HG02623 (cell line): ENCODE data around the gene SARS2.

Experiments used
- ATAC-seq: cut with Tn5 transposase; IDR thresholded peaks from one replicate; pipeline ENCODE4 v1.9.1; 2021; ENCODE audit warnings: moderate library complexity; ENCODE audit not compliant: unreplicated experiment

SARS2 gene

DNA sequence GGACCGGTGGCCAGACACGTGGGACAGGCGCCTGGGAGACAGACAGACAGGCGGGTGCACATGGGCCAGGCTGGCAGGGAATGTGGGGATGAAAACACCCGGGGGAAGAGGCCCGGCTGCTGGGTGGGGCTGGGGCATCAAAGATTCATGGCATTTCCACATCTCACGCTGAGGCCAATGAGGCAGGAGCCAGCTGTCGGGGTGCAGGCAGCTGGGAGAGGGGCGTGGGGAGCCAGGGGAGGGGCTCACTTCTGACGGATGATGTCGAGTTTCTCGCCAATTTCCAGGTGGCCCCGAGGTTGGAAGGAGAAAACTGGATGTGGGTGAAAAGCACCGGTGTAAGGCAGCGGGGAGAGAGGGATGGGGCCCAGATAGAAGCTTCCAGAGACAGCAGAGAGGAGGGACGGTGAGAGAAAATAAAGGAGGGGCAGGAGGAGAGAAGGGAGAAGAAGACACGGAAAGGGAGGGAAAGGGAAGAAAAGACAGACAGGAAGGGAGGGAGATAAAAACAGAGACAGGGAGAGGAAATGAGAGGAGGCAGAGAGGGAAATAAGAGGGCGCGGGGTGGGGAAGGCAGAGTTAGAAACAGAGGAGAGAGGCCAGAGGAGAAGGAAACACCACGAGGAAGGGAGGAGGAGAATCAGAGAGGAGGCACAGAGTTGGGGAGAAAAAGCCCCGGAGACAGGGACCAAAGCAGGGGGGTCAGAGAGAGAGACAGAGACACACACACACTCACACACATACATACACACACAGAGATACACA, 10.5 kb downstream of the SARS2 start:
- no peak for ATAC-seq

DNA sequence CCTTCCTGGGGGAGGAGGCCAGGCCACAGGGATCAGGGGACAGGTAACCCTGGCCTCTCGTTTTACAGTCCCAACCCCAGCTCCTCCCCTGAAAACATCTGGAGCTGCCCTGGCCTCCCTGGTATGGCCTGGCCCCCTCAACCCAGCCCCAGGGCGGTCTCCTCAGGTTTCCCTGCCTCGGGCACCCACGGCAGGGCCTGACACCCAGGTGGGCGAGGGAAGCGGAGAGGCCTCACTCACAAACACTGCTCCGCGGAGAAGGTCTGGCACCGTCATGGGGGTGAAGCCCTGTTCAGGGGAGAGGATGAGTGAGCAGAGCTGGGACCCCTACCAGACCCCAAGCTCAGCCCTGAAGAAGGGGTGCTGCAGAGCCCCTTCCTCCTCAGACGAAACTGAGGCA, 12.0 kb downstream of the SARS2 start:
- ATAC-seq = no peak

DNA sequence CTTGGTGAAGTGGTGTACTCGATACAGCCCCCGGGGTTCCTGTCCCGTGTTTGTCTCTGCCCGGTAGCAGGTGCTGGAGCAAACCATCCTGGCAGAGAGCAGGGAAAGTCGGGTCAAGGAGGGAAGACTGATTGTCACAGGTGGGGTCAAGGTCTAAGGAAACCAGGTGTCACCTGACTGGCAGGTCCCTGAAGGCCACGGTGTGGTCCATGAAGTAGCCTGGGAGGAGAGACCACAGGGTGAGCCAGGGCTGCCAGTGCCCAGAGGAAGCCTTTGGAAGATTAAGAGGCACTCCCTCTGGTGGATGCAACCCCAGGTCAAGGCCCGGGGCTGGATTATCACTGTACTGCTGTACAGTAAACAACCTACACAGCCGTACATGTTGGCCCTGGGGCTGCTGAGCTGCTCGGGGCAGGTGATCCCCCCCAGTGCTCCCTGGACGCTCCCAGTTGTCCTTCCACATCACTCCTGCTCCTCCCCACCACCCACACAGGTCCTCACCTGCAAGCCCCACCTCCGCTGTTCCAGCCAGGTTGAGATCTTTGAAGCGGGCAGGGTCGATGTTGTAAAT, 12.6 kb downstream of the SARS2 start:
- ATAC-seq = no peak

DNA sequence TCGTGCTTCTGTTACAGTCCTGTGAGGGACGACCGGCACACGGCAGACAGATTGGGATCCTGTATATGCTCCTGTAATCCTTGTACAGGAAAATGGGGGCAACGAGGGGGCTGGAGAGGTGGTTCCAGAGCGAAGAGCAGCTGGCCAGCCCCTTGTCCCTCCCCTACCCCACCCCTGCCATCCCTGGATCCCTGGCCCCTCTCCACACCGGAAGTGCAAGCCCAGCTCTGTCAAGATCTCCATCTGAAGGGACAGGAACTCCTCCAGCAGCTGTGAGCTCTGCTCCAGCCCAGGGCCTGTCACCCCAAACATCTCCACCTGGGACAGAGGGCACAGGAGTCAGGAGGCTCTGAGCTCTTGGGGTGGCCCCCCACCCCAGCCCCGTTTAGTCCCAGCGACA, 13.0 kb downstream of the SARS2 start:
- no peak for ATAC-seq

DNA sequence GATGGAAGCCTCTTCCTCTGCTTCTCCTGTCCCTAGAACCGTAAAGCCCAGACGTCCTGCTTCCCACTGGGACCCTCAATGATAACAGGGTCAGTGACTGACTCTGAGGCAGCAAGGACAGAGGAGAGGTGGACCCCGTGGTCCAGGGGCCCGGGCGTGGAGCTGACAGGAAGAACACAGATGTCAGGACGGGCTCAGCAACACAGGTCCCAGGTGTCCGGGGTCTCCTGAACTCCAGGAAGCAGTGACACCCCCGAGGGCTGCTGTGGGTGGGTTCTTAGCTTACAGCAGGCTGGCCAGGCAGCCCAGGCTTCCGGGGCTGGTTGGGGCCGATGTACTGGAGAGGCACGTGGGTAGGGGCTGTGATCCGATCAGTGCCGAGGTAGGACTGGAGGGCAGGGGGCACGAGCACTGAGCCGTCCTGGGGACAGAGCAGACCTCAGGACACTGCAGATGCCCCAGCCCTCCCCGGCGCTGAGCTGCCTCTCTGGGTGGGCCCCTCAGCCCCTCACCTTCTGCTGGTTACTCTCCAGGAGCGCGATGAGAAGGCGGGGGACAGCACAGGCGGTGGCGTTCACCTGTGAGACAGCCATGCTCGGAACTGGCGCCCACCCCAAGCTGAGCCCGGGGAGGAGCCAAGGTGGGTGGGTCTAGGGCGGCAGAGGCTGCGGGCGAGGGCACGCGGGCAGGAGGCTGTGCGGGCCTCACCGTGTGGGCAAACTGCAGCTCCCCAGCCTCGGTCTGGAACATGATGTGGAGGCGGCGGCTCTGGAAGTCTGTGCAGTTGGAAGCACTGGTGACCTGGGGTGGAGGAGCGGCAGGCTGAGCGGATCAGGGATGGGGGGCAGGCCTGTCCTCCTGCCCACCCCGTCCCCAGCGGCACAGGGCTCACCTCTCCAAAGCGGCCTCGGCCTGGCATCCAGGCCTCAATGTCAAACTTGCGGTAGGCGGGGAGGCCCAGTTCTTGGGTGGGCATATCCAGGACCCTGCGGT, 14.9 kb downstream of the SARS2 start:
- ATAC-seq = no peak

DNA sequence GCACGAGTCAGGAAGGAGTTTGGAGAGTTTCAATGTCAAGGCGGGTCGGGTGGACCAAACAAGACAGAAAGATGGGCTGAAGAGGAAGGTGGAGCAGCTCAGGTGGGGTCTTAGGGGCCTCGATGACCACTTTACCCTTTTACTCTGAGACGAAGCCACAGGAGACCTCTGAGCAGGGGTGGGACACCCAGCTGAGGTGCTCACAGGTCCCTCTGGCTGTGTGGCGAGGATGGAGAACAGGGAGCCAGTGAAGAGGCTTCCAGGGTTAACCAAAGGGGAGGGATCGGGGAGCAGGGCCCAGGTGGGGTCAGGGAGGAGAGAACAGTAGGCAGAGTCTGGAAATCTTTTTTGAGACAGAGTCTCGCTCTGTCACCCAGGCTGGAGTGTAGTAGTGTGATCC, 16.6 kb downstream of the SARS2 start:
- ATAC-seq = no peak

DNA sequence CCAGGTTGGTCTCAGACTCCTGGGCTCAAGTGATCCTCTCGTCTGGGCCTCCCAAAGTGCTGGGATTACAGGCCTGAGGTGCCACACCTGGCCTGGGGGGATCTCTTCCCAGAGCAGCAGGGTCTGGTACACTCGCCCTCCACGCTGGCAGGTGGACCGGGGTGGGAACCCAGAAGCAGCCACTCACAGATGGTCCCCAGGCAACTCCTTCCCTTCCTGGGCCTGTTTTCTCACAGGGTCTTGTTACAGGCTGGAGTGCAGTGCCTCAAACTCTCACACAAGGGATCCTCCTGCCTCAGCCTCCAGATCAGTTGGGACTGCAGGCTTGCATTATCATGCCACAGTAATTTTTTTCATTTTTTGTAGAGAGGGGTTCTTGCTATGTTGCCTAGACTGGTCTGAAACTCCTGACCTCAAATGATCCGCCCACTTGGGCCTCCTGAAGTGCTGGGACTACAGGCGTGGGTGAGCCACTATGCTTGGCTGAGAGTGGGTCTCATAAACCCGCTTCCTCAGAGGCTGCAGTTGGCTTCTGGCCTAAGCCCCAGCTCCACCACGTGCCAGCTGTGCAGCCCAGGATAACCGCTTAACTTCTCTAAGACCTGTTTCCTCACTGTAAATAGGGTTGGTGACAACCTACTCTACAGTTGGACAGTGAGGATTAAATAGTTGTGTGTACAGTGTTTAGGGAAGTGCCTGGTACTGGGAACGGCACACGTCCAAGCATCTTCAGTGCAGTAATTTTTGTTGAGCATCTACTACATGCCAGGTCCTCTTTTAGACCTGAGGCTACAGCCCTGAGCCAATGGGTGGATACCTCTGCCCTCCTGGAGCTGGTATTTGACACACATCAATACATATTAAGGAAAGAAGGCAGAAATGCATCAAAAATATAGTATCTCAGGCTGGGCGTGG, 17.7 kb downstream of the SARS2 start:
- no peak for ATAC-seq

DNA sequence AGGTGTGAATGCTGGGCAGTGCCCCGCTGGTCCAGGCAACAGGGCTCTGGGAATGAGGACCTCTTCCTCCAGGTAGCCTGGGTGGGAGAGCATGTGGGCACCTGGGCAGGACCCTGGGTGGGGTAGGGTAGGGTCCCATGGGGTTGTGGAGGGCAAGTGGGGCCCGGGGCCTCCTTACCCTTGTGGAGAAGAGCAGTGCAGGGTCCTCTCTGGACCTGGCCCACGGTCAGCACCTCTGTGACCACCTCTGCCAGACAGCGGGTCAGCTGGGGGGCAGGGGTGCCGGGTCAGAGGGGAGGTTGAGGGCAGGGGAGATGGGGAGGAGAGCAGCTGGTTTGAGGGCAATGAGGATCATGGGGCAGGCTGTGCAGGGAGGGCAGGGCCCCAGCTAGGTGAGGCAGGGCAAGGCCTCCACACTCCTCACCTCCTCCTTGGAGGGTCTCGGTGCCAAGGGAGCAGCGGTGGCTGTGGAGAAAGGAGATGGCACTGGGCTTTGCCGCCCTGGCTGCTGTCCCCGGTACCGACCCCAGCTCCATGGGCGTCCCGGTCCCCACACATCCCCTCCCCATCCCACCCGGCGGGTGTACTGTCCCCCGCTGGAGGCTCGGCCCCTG, 19.1 kb downstream of the SARS2 start:
- no peak for ATAC-seq

DNA sequence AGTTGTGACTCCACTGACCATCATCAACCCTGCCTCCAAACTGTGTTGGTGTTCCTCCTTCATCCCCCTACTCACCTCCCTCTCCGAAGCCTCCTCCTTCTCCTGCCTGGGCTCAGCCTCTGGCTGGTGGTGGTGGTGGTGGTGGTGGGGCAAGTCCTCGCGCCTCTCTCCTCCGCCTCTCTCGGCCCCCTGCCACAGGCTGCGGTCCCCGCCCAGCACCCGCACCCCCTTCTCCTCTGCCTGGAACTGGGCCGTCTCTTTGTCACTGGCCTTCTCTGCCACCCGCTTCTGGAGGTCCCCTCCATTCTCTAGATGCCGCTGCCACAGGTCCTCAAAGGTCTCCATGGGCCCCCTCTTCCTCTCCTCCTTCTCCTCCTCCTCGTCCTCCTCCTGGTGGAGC, 20.1 kb downstream of the SARS2 start:
- no peak for ATAC-seq

DNA sequence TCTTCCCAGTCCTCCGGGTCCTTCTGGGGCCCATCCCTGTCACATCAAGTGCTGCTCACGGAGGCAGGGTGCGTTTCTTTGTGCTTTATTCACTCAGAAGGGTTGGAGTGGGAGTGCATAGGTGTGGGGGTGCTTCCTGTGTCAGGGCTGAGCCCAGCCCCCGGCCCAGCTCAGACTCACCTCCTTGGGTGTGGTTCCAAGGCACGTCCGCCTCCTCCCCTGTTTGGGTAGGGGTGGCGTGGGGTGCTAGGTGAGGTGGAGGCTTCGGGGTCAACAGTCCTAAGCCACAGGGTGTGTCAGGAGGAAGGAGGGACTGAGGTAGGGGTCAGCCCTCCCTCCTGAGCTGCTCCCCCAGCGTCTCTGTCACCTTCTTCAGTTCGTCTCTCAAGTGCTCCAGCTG, 21.7 kb downstream of the SARS2 start:
- no peak for ATAC-seq

DNA sequence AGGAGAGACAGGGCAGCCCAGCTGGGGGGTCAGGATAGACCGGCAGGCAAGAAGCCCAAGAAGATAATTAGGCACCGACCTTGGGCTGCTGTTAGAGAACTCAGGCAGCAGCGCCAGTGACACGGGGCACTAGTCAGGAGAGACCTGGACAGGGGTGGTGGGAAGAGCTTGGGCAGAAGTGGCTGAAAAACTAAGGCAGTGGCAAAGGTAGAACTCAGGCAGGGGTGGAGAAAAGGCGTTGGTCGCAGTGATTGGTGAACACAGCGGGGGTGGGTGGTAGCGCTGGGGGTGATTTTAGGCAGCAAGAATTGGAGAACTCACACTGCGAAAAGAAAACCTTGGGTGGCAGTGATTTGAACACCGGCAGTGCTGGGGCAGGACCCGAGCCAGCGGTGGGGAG, 22.9 kb downstream of the SARS2 start:
- no peak for ATAC-seq

DNA sequence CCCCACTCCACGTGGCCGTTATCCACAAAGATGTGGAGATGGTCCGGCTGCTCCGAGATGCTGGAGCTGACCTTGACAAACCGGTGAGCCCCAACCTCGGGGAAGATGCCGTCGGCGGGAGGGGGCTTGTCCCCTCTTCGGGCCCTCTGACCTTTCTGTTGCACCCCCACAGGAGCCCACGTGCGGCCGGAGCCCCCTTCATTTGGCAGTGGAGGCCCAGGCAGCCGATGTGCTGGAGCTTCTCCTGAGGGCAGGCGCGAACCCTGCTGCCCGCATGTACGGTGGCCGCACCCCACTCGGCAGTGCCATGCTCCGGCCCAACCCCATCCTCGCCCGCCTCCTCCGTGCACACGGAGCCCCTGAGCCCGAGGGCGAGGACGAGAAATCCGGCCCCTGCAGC, 23.3 kb downstream of the SARS2 start:
- no peak for ATAC-seq

DNA sequence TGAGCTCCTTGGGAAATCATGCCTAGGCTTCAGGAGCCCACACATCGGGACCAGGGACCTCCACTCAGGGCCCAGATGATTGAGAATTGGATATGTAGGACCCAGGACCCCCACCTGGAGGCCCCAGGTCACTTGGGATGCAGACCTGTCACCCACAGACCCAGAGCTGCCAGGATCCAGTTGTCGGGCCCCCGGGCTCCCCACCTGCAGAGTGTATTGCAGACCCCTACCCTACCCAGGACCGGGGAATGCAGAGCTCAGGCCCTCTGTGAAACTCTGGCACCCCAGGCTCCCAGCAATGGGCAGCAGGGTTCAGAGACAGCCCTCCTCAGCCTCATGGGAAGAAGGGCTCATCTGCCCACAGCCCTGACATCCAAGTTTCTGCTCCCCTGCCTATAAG, 24.9 kb downstream of the SARS2 start:
- ATAC-seq = no peak

DNA sequence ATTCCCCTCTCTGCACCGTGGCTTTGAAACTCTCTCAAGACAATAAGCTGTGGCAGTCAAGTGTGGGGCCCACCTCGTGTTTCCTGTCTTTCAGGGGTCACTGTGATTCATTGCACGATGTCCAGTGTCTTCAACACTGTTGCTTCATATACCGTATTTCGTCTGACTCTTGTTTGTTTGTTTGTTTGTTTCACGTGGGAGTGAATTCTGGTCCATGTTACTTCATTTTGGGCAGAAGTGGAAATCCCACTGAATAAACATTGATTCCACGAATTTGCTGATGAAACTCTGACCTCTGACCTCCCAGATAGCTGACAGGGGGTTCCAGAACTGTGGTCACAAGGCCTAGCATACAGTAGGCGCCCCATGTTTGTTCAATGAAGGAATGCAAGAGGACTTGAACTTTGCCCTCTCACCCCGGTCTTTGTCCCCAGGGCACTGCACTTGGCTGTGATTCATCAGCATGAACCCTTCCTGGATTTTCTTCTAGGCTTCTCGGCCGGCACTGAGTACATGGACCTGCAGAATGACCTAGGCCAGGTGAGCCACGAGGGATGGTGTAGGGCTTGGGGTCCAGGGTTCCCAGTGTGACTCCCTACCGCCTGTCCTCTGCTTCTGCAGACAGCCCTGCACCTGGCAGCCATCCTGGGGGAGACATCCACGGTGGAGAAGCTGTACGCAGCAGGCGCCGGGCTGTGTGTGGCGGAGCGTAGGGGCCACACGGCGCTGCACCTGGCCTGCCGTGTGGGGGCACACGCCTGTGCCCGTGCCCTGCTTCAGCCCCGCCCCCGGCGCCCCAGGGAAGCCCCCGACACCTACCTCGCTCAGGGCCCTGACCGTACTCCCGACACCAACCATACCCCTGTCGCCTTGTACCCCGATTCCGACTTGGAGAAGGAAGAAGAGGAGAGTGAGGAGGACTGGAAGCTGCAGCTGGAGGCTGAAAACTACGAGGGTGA, 25.7 kb downstream of the SARS2 start:
- ATAC-seq = no peak

DNA sequence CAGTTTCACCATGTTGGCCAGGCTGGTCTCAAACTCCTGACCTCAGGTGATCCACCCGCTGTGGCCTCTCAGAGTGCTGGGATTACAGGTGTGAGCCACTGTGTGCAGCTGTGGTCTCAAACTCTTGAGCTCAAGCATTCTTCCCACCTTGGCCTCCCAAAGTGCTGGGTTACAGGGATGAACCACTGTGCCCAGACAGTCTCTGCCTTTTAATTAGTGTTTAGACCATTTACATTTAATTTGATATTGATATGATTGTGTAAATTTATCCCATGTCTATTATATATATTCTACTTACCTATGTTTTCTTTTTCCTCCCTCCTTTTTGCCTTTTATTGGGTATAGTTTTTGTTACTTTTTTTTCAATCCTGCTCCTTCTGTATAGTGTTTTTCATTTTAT, 28.9 kb downstream of the SARS2 start:
- ATAC-seq = no peak

DNA sequence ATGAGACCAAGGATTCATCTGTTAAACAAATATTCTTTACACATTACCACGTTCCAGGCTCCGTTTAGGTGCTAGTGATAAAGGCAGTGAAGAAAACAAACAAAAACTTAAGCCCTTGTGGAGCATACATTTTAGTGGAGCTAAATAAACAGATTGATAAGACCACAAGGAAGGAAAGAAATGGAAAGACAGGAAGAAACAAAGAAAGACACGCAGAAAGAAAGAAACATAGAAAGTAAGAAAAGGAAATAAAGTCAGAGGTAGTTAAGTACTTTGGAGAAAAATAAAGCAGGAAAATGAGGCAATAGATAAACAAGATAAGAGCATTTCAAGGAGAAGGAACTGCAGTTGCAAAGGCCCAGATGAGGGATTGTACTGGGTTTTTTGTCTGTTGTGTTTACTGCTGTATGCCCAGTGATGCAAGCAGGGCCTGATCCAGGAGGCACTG, 29.8 kb downstream of the SARS2 start:
- no peak for ATAC-seq

DNA sequence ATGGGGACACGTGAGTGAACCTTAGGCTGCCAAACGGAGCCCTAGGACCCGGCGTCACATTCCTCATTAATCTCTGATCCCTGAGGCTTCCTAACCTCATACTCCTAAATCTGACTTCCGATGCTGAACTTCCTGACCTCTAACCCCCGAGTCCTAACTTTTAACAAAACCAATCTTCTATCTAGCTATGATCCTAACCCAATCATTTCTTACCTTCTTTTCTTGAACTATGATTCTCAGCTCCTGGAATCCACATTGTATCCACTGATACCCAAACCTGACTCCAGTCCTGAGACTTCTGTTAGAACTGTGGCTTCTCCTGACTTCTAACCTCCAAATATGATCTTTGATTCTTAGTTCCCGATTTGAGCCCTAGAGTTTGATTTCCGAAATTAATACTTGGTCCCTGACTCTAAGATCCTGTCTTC, 30.3 kb downstream of the SARS2 start:
- ATAC-seq = no peak

DNA sequence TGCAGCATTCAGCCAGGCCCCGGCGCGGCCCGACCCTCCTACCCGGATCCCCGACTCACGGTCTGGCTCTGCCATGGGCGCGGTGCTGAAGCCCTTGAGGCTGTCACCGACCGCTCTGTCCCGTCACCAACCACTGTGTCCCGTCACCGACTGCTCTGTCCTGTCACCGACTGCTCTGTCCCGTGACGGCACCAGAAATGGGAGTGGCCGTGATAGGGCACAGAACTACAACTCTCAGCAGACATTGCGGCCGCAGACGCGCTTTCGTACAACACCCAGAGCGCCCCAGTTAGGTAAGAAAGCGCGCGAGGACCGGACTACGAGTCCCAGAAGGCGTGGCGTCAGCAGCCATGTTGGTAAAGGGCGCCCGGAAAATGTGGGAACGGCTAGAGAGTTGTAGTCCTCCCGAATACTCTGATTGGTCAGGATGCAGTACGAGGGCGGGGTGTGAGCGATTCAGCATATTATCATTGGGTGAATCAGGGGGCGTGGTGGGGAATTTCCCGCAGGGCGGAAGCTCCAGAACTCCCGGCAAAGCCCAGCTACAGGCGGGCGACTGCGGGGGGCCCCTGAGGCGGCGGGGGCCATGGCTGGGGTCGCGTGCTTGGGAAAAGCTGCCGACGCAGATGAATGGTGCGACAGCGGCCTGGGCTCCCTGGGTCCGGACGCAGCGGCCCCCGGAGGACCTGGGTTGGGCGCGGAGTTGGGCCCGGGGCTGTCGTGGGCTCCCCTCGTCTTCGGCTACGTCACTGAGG, 30.9 kb downstream of the SARS2 start, which contains the start of the genes NFKBIB and SIRT2:
Gene NFKBIB (plus strand): TSS at position 523 of the 755 bp plus-strand sequence. CDS start 64 bp downstream, at position 587.
Gene SIRT2 (minus strand): TSS at position 172 of the 755 bp plus-strand sequence. CDS start 97 bp downstream, at position 75.
- ATAC-seq = peak; percentile 93
